GM19324 (cell line): ENCODE data around the gene PTGDR2.

ENCODE experiments used
- ATAC-seq: cut with Tn5 transposase; IDR thresholded peaks from one replicate; pipeline ENCODE4 v1.9.1; 2021; ENCODE audit warnings: mild to moderate bottlenecking, moderate library complexity; ENCODE audit not compliant: unreplicated experiment, low FRiP score

The PTGDR2 gene

DNA sequence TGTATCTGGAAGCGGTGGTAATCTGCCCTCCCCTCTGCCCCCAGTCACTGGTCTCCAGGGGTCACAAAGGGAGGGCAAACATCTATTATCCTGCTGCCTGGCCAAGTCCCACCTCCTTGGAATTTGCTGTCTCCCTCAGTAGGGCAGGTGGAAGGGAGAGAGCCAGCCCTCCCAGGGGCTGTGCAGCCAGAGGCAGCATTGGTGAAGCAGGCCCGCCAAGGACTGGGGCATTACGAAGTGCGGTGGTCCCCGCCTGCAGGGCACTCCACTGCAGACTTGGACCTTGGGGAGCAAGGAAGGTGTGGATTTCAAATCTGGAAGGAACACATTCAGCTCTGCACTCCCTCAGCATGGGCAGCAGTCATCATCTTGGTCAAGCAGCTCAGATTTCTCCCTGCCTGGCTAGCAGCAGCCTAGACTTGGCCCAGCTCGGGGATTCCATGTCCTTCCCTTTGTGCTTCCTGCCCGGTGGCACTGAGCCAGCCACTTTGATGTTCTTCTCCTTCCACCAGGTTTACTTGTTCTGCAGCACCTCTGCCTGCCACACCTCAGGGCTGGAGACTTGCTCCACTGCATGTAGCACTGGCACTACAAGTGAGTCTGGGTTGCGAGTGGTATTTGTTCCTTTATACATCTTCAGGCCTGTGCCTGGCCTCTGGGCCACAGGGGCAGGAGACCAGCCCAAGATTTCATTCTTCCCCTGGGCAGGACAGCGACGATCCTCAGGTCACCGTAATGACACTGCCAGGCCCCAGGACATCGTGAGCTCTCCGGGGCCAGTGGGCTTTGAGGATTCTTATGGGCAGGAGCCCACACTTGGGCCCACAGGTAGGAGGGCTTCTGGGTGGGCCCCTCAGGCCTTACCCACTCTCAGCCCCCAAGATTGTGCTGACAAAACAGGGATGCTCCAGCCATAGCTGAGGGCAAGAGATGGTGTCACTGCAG lies 18.9 kb upstream of the PTGDR2 start:
- no peak for ATAC-seq

DNA sequence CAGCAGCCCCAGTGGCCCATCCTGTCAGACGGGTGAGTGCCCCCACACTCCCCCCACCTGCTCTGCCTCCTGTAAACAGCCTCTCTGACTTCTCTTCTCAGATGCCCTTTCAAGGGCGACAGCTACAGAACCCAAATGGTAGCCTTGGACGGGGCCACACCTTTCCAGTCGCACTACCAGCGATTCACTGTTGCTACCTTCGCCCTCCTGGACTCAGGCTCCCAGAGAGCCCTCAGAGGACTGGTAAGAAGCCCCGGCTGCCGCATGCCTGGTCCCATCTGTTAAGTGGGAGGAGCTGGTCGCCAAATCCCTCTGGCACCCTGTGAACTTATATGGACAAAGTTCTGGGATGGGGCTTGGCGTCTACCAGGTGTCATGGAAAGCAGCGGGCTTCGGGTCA lies 17.8 kb upstream of the PTGDR2 start:
- ATAC-seq: no peak

DNA sequence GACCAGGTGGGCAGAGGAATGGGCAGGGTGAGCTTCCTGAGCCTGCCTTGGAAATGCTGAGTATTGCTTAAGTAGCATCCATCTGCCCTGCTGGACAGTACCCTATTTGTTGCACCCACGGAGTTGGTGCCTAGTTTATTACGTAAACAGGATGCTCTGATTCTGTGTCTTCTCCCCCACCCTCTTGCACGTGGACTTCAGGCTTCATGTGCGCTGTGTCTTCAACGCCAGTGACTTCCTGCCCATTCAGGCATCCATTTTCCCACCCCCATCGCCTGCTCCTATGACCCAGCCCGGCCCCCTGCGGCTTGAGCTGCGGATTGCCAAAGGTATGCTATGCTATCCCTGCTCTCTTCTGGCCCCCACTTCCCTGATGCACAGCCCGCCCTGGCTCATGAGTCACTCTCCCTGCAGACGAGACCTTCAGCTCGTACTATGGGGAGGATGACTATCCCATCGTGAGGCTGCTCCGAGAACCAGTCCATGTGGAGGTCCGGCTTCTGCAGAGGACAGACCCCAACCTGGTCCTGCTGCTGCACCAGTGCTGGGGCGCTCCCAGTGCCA lies 17.3 kb upstream of the PTGDR2 start:
- no peak for ATAC-seq

DNA sequence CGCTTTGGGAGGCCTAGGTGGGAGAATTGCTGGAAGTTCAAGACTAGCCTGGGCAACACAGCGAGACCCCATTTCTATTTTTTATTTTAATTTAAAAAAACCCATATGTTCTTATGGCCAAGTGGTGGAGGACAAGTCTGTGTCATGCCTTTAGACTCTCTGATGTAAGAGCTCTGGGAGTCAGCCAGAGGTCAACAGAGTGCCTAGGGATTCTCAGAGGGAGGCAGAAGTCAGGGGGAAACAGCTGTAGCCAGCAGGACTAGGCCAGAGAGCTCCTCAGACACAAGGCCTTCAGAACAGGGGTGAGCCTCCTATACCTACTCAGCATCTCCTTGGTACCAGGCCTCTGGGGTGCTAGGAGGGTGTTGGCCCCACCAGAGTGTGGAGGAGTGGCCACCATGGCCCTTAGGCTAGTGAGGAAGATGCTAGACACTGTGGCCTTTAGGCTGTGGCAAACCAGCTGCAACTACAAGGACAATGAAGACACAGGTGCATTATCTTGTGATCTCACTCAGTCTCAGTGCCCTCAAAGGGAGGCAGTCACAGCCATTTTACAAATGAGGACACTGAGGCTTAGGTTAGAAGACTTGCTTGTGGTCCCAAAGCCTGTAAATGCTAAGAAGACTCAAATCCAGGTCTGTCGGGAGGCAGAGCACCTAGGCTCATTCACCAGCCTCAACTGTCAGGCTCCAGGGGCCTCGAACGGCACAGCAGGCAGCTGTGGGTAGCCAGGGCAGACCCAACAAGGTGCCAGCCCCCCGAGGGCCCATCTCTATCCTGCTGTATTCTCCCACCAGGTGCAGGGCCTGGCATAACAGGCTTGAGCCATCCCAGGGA lies 16.6 kb upstream of the PTGDR2 start:
- no peak for ATAC-seq

DNA sequence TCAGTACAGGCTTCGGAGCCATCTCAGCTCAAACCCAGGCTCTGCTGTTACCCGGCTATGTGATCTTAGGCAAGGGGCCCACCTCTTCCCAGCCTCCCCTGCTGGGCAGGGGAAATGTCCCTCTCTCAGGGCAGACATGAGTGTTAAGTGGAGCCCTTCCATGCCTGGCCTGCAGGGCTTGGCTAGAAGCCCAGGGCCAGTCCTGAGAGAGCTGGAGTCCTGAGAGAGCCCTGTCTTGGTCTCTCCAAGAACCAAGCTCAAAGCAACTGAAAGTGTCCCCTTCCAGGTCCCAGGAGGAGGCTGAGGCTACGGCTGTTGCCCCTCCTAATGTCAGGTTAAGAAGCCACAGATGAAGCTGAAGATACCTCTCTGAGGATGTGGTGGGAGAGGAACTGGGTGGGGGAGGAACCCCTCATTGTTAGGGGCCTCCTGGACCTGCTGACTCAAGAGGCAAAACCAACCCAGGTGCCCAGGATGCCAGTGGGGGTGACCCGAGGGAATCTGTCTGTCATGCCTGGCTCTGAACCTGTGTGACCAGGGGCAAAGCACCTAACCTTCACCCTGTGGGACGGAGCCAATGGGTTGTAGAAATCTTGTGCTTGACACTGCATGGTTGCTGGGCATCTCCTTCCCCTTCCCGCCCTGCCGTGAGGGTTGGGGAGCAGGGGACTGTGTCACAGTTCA lies 15.8 kb upstream of the PTGDR2 start:
- no peak for ATAC-seq

DNA sequence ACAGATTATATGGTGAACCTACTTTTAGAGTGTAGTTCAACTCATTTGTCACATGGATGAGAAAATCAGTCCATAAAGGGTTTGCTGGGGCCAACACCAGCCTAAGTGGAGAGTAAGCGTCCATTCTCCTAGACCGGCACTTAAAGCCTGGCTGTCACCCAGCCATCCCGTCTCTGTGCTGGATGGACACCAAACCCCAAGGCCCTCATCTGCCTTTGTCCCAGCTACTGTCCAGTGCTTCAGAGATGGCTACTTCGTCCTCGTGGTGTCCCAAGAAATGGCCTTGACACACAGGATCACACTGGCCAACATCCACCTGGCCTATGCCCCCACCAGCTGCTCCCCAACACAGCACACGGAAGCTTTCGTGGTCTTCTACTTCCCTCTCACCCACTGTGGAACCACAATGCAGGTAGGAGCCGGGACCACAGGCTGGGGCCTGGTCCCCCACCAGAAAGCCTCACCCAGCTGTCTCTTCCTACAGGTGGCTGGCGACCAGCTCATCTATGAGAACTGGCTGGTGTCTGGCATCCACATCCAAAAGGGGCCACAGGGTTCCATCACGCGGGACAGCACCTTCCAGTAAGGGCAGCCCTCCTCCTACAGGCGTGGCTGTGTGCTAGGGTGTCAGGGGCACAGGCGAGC lies 15.1 kb upstream of the PTGDR2 start:
- ATAC-seq: no peak

DNA sequence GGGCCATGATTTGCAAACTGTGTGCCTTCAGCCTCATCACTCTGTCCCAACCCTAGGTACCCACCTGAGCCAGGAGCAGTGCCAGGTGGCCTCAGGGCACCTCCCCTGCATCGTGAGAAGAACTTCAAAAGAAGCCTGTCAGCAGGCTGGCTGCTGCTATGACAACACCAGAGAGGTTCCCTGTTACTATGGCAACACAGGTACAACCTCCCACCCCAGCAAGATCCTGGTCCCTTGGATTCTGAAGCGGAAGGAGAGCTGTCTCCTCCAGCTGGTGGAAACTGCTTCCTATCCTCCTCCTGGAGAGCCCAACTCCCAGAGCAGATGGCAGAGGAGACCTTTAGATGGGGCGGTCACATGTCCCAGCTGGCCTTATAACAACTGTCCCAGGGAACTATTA lies 14.5 kb upstream of the PTGDR2 start:
- no peak for ATAC-seq

DNA sequence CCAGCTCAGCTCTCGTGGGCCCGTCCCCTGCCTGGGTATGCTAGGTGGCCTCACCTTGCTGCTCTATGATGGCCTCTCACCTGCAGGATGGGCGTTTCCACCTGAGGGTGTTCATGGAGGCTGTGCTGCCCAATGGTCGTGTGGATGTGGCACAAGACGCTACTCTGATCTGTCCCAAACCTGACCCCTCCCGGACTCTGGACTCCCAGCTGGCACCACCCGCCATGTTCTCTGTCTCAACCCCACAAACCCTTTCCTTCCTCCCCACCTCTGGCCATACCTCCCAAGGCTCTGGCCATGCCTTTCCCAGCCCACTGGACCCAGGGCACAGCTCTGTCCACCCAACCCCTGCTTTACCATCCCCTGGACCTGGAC lies 13.7 kb upstream of the PTGDR2 start:
- ATAC-seq: no peak

DNA sequence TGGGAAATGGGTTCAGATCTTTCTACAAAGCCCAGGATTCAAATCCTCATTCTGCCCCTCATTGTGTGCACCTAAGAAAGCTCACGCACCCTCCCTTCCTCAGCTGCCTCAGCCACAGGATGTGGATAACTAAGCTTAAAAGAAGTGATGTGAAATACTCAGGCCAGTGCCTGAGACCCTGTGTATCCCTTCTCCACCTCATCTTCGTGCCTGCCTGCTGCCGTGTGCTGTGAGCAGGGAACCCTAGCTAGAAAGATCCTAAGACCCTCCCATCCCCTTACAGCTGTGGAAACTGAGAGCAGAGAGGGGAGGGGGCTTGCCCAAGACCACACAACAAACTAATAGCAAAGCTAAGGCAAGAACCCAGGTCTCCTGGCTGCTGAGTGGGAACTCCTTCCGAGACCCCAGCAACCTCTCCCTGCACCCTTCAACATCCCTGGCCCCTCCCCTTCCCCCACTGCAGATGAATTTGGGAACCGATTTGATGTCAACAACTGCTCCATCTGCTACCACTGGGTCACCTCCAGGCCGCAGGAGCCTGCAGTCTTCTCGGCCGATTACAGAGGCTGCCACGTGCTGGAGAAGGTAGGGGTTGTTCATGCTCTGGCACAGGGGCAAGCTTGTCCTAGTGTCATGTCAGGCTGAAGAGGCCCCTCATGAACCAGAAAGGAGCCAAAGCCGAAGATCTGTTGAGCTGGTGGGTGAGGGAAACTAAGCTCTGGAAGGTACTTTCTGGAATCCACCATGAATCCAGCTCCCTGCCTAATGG lies 13.1 kb upstream of the PTGDR2 start:
- no peak for ATAC-seq

DNA sequence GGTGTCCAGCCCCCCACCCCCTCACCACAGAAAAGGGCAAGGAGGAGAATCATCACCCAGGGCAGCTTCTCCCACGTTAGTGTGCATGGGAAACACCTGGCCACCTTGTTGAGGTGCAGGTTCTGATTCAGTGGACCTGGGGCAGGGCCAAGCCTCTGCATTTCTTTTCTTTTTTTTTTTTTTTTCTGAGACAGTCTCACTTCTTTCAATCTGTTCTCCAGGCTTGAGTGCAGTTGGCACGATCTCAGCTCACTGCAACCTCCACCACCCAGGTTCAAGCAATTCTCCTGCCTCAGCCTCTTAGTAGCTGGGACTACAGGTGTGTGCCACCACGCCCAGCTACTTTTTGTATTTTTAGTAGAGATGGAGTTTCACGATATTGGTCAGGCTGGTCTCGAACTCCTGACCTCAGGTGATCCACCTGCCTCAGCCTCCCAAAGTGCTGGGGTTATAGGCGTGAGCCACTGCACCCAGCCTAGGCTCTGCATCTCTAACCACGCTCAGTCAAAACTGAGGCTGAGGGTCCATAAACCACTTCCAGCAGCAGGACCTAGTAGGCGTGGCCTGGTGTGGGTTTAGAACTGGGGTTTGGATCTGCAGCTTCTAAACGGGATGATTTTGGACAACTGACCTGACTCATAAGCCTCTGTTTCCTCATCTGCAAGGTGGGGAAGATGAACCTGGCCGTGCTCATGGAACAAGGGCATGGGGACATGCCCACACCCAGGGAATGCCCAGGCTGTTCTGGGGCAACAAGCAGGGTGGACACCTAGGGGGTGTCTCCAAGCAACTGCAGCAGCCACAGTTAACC lies 12.3 kb upstream of the PTGDR2 start:
- no peak for ATAC-seq

DNA sequence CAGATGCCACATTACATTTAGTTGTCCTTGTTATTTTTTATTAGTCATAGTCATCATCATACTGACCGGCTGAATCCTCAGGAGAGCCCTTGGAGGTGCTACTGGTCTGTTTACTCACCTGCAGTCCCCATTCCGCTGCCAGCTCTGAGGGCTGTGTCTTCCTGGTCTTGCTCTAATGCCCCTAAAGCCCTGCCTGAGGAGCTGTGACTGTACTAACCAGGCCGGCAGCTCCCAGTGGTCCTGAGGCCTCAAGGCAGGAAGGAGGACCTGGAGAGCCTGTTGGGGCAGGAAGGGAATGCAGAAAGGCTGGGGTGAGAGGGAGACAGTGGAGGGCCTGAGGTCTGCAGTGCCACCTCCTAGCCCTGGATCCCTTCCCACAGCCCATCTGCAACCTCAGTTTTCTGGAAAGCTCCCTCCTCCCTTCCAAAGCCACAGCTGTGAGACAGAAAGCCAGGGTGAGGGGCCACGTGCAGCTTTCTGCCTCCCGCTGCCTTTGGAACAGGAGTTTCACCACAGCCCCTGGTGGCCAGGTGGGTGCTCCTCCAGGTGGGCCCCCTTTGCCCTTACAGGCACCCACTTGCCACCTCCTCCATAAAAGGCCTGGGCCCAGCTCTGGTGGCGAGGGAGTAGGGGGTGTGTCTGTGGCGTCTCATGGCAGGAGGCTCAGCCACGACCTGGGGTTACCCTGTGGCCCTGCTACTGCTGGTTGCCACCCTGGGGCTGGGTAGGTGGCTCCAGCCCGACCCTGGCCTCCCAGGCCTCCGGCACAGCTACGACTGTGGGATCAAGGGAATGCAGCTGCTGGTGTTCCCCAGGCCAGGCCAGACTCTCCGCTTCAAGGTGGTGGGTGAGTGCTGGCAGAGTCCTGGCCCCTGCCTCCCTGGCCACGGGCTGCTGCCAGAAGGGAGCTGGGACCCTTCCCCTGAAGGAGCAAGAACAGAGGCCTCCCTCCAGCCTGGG lies 11.4 kb upstream of the PTGDR2 start, which contains the start of gene ZP1:
TSS of gene ZP1 (plus strand) at position 632 of the 960 bp plus-strand sequence. CDS start at position 652, 20 bp downstream.
- no peak for ATAC-seq

DNA sequence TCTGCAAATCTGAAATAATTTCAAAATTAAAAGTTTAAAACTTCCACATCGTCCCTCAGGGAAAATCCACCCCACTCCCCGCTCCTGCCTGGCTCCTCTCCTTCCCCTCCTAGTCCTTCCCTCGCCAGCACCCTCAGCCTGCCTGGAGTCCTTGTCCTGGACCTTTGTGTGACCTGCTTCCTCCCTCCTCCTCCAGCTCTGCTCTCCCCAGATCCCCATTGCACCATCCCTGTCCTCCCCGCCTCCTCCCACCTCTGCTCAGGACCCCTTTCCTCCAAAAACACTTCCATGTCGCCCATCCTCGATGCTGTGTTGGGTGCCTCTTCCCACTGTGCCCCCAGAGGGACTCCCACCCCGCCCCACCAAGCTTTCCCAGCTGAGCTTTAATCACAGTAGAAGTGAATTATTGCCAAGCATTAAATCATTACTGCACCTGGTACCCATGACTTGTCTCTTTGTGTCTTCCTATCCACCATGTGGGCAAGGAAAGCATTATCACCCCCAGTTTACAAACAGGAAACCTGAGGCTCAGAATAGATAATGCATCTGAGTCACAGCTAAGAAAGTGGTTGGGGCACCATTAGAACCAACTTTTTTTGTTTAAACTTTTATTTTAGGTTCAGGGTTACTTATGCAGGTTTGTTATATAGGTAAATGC lies 9.2 kb upstream of the PTGDR2 start:
- no peak for ATAC-seq

DNA sequence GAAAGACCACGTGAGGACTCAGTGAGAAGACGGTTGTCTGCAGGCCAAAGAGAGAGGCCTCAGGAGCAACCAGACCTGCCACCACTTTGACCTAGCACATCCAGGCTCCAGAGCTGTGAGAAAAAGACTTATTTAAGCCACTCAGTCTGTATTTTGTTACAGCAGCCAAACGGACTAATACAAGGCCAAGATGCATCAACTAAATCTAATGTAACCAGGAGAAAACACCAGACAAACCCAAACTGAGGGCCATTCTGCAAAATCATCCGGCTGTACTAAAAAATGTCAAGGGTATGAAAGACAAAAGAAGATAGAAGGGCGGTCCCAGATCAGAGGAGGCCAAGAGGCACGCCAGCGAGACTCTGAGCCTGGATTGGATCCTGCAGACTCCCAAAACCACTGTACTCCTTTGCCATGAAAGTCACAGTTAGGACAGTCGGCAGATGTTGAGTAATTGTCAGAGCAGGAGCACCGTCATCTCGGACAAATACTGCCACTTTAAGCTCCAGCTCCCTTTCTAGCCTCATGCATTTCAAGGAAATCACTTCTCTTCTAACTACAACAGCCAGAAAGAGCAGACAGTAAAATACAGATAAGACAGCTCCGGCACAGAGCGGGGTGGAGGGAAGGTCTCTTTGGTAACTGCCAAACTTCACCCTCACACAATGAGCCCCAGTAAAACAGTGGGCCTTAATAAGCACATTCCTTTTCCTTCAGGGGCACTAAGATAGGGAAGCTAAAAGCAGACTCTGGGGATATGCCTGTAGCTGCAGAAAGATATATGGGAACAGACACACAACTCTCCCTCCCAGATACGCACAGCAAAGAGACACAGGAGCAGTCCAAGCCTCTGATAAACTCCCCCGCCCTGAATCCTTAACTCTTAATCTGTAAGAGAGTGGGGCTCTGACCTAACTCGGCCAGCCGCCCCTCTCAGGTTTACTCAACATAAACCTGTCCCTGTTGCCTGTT lies 8.1 kb upstream of the PTGDR2 start:
- no peak for ATAC-seq

DNA sequence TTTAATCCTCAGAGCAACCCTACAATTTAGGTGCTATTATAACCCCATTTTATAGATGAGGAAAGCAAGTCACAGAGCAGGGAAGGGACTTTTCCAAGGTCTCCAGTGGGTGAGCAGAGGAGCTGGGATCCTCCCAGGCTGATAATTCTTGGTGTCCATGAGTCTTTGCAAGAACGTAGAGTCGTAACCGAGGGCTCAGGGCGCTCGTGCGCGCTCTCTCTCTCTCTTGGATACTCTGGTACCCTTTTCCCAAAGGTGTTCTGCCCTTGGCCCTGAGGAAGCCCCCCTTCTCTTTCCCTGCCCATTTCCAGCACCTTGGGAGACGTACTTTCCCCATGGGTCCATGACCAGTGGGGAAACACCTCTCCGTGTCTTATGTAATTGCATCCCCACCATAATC lies 6.4 kb upstream of the PTGDR2 start:
- ATAC-seq: no peak

DNA sequence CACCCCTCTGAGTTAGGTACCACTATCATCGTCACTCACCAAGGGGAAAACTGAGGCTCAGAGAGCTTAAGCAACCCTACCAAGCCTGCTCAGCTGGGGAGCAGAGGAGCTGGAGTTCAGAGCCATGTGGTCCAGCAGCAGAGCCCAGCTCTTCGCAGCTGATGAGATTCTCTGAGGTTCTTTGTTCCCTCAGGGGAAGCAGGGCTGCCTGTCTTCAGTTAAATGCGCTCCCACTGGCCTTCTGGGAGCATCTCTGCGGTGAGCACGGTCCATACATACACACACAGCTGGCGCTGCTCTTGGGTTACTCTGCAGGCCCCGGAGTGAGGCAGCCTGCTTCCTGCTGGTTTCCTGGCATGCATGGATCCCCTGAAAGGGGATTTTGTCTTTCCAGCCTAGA lies 5.2 kb upstream of the PTGDR2 start:
- no peak for ATAC-seq
